Cardiac atrium fibroblast (primary cell): ENCODE measurements around the gene LTBR. TPM values are rescaled to one million over a fixed set of nuclear protein-coding genes. Genes with fewer than 3 reads are reported as not detected.

Experiments used
- total RNA-seq: library from RNA; depleted of rRNA; stranded (reverse); fragments of >200 nt; gene quantifications from 2 replicates; pipeline ENCODE4 v1.2.3, GENCODE V29; 2015

The LTBR gene
- 203 and 232 TPM in 2 replicates for total RNA-seq

DNA sequence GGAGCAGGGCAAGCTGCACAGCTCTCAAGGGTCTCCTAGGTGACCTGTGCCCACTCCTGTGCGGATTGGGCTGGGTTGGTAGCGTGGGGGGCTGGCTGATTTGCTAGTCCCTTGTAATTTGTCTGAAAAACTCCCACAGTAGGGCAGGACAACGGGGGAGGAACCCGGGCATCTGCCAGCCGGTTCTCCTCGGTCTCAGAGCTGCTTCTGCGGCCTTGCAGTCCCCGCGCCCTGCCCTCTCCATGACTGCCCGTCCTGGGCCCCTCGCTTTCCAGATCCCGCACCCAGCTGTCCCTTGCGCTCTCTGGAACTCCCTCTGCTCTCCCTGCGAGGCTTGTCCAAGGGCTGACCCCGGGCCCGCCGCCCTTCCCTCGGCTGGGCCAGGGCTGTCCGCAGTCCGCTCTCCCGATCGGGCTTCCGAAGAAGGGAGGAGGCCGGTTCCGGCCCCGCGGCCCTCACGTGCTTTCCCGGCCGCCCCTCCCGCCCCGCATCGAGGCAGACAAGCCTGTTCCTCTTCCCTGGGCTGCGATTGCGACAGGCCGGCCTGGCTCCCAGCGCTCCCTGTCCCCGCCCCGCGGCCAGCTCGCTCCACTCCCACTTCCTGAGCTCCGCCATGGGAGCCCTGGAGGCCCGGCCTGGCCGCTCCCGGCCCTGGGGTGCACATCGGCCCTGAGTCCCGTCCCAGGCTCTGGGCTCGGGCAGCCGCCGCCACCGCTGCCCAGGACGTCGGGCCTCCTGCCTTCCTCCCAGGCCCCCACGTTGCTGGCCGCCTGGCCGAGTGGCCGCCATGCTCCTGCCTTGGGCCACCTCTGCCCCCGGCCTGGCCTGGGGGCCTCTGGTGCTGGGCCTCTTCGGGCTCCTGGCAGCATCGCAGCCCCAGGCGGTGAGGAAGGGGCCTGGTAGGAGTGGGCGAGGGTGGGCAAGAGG is at the start of gene LTBR:
TSS of gene LTBR (plus strand) at position 591 of the 927 bp plus-strand sequence. CDS start at position 788, 197 bp downstream.

DNA sequence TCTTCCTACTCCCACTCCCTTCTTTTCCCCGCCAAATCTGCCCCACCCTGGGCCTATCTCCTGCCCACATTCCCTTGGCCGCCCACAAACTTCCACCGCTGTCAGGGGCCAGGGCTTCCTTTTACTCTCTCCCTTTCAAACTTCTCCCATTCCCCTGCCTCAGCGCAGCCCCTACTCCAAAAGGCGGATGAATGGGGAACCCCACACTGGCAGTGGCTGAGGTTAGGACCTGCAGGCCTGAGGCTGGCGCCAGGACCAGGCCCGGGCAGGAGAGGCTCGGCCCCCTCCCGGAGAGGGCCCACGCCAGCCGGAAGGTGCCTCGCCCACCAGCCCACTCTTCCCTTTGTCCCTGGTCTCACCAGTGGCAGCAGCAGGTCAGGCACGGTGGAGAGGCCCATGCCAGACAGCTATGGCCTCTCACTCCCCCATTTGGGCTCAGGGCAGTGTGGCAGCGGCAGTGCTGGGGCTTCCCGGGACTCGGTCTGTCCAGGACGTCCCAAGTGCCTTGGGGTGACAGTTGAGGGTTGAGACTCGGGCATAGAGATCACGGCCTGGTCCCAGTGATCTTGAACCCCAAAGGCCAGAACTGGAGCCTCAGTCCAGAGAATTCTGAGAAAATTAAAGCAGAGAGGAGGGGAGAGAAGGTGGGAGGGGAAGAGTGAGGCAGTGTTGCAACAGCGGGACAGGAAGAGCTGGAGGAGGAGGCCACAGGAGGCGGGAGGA is 42.4 kb upstream of the LTBR start, which contains the start of gene TNFRSF1A:
TSS of gene TNFRSF1A (minus strand) at position 660 of the 723 bp plus-strand sequence. CDS start at position 398, 262 bp downstream.

DNA sequence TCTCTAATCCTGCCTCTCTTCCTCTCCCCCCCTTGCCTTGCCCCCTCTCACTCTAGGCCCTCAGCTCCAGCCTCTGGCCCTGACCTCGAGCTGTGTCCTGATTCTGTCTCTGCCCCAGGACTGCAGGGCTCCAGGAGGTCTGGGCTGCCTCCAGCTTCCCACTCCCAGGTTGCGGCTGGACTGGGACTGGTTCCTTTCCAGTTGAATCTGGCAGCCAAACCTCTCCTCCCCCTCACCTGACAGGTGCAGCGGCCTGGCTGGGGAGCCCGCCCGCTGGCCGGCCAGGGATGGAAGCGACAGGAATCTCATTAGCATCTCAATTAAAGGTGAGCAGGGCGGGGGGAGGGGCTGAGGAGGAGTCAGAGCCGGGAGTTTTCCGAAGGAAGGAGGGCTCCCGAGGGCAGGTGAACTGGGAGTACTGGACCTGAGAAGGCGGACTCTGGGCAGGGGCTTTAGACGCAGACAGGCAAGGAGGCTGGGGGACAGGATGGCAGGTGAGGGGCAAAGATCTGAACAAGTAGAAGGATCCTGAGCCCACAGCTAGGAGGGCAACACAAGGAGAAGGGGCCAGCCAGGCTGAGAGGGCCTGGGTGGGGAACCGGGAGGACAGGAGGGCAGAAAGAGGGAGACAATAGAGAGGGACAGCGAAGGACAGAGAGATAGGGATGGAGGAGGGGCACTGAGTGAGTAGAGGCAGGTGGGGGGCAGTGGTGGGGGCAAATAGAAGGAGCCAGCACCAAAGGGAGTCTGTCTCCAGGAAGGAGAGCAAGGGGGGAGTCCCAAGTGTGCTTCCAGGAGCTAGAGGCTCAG is 8.5 kb upstream of the LTBR start, which contains the start of gene SCNN1A:
TSS of gene SCNN1A (minus strand) at position 295 of the 810 bp plus-strand sequence. CDS start 780 bp downstream, outside the sequence.

Other genes starting within 250 kb of the LTBR start
- gene CD9, start 183.8 kb upstream of the LTBR start, total RNA-seq = 99.1 and 133 TPM in 2 replicates
- gene PLEKHG6, start 73.5 kb upstream of the LTBR start, total RNA-seq = 0.16 TPM in 1 of 2 replicates, not detected in the other
- 432 and 524 TPM in 2 replicates for gene TNFRSF1A, start 42.1 kb upstream of the LTBR start, total RNA-seq
- under 0.01 and 2.6 TPM in 2 replicates for gene SCNN1A, start 8.6 kb upstream of the LTBR start, total RNA-seq
- not detected in 2 replicates for gene CD27, start 60.8 kb downstream of the LTBR start, total RNA-seq
- gene TAPBPL, start 67.9 kb downstream of the LTBR start, total RNA-seq = 12.6 and 19.3 TPM in 2 replicates
- 3.1 and 3.8 TPM in 2 replicates for gene VAMP1, start 86.5 kb downstream of the LTBR start, total RNA-seq
- 46.6 and 82.8 TPM in 2 replicates for gene MRPL51, start 109.1 kb downstream of the LTBR start, total RNA-seq
- gene NCAPD2, start 109.9 kb downstream of the LTBR start, total RNA-seq = 19.9 and 26.5 TPM in 2 replicates
- 11,290 and 11,537 TPM in 2 replicates for gene GAPDH, start 150.4 kb downstream of the LTBR start, total RNA-seq
- gene IFFO1, start 171.9 kb downstream of the LTBR start, total RNA-seq = 11.7 and 12.3 TPM in 2 replicates
- gene NOP2, start 184.1 kb downstream of the LTBR start, total RNA-seq = 20.1 and 27.1 TPM in 2 replicates
- gene CHD4, start 223.2 kb downstream of the LTBR start, total RNA-seq = 144 and 191 TPM in 2 replicates